SK-N-SH treated with all-trans-retinoic acid at 6 μM for 48 hours (cell line): ENCODE data around the gene GAK.

Source experiments
- CSDC2 ChIP-seq: fragments of 250-450 bp; sonication (Bioruptor Pico); IDR thresholded peaks from 2 replicates; pipeline ENCODE4 v1.5.0; 2020; ENCODE audit warnings: mild to moderate bottlenecking, moderate library complexity
- CSRNP3 ChIP-seq: fragments of 250-450 bp; sonication (Bioruptor Pico); IDR thresholded peaks from 2 replicates; pipeline ENCODE4 v1.5.1; 2021; ENCODE audit warnings: mild to moderate bottlenecking, moderate library complexity
- ESRRG ChIP-seq: fragments of 250-450 bp; sonication (Bioruptor Pico); IDR thresholded peaks from 2 replicates; pipeline ENCODE4 v1.6.1; 2021; ENCODE audit warnings: mild to moderate bottlenecking
- GLIS3 ChIP-seq: fragments of 250-450 bp; sonication (Bioruptor Pico); IDR thresholded peaks from 2 replicates; pipeline ENCODE4 v1.5.0; 2020; ENCODE audit warnings: mild to moderate bottlenecking, moderate library complexity
- PATZ1 ChIP-seq: fragments of 250-450 bp; sonication (Bioruptor Pico); IDR thresholded peaks from 2 replicates; pipeline ENCODE4 v1.8.0; 2020; ENCODE audit warnings: mild to moderate bottlenecking, moderate library complexity, borderline replicate concordance
- PPARA ChIP-seq: fragments of 250-450 bp; sonication (Bioruptor Pico); IDR thresholded peaks from 2 replicates; pipeline ENCODE4 v1.5.0; 2020; ENCODE audit warnings: mild to moderate bottlenecking, borderline replicate concordance
- TOX ChIP-seq: fragments of 250-450 bp; sonication (Bioruptor Pico); IDR thresholded peaks from 2 replicates; pipeline ENCODE4 v1.8.0; 2021; ENCODE audit warnings: mild to moderate bottlenecking, moderate library complexity, borderline replicate concordance
- TSHZ2 ChIP-seq: fragments of 250-450 bp; sonication (Bioruptor Pico); IDR thresholded peaks from 2 replicates; pipeline ENCODE4 v1.5.0; 2020; ENCODE audit warnings: mild to moderate bottlenecking, moderate library complexity
- ZFP3 ChIP-seq: fragments of 250-450 bp; sonication (Bioruptor Pico); IDR thresholded peaks from 2 replicates; pipeline ENCODE4 v1.5.0; 2020; ENCODE audit warnings: mild to moderate bottlenecking, moderate library complexity

- no peak for TF ChIP-seq TSHZ2 (CRISPR knock-in tag)
- no peak for TF ChIP-seq TOX (CRISPR knock-in tag)
- TF ChIP-seq ZFP3 = no peak
- no peak for TF ChIP-seq GLIS3 (CRISPR knock-in tag)
- TF ChIP-seq ESRRG = no peak
- TF ChIP-seq CSRNP3 (CRISPR knock-in tag) = no peak
- no peak for TF ChIP-seq CSDC2 (CRISPR knock-in tag)
- TF ChIP-seq PATZ1 (CRISPR knock-in tag) = no peak
- TF ChIP-seq PPARA (CRISPR knock-in tag) = no peak
These were observed 67.5 kb downstream of the GAK start for GRCh38 chr4:864456-865120.
